Upper lobe of right lung (tissue), 1 donor: Measurements from ENCODE around the gene SND1. TPM values are rescaled to one million over a fixed set of nuclear protein-coding genes. Genes with fewer than 3 reads are reported as not detected.

Experiments used
- ATAC-seq: fragments of 200-7000 bp; cut with Tn5 transposase; one replicate; pipeline ENCODE4 v1.9.1; 2020; ENCODE audit warnings: mild to moderate bottlenecking, moderate library complexity
- DNase-seq: peaks from one replicate; pipeline ENCODE4 v3.0.0-alpha.2; 2020
- H3K27ac ChIP-seq: fragments of 200-600 bp; one replicate; pipeline ENCODE4 v1.8.0; 2022
- H3K27me3 ChIP-seq: fragments of 200-600 bp; one replicate; pipeline ENCODE4 v1.8.0; 2022; ENCODE audit warnings: mild to moderate bottlenecking
- H3K36me3 ChIP-seq: fragments of 200-600 bp; one replicate; pipeline ENCODE4 v1.8.0; 2022
- H3K4me1 ChIP-seq: fragments of 200-600 bp; one replicate; pipeline ENCODE4 v1.8.0; 2022
- H3K4me3 ChIP-seq: fragments of 200-600 bp; one replicate; pipeline ENCODE4 v1.8.0; 2022; ENCODE audit warnings: mild to moderate bottlenecking
- H3K9me3 ChIP-seq: fragments of 200-600 bp; one replicate; pipeline ENCODE4 v1.8.0; 2022
- CTCF ChIP-seq: fragments of 200-600 bp; IDR thresholded peaks from one replicate; pipeline ENCODE4 v1.8.0; 2022; ENCODE audit warnings: antibody characterized with exemption
- intact Hi-C: fragments of 100-400 bp; cut with DNase I; formaldehyde crosslinking; loops from one replicate; pipeline ENCODE4 v1.11.0; 2022
- total RNA-seq: library from RNA; stranded (reverse); fragmentation: NEBNext Ultra II Directional; extraction: Animal tissue kit (Norgen Biotek cat#: 25700); gene quantifications from one replicate; pipeline ENCODE4 v1.2.1, GENCODE V29; 2021
- donor health status: DM: no; HTN: yes; CAD: no; lungs with severe emphysema.

Gene SND1
- total RNA-seq, 1 donor from 2014 or later, result 150 TPM

GRCh38 chr7:127880454-127880853 is 228.5 kb downstream of the SND1 start:
- Histone ChIP-seq H3K27me3 (no peaks in the 10 kb centered on the region), H3K9me3 (no peaks in the 10 kb centered on the region), H3K4me3 (no peak overlapping the region), H3K4me1 (peaks cover 16% of the 10 kb centered on the region), H3K27ac (no peak overlapping the region), H3K36me3 (no peaks in the 10 kb centered on the region)
- ATAC-seq (no peak), DNase-seq (no peak)
- intact Hi-C loops, result no loop called here
- no peak for TF ChIP-seq CTCF

GRCh38 chr7:127881564-127881963 is 229.6 kb downstream of the SND1 start:
- TF ChIP-seq CTCF, result no peak
- ATAC-seq (no peak), DNase-seq (no peak)
- no peak overlapping the region for H3K27ac ChIP-seq
- H3K36me3 ChIP-seq, result no peaks in the 10 kb centered on the region
- no peaks in the 10 kb centered on the region for H3K27me3 ChIP-seq
- H3K4me1 ChIP-seq, result peaks cover 15% of the 10 kb centered on the region
- intact Hi-C loops, result no loop called here
- no peak overlapping the region for H3K4me3 ChIP-seq
- no peaks in the 10 kb centered on the region for H3K9me3 ChIP-seq

GRCh38 chr7:127882313-127882920 is 230.4 kb downstream of the SND1 start:
- TF ChIP-seq CTCF, result no peak
- no peak overlapping the region for H3K27ac ChIP-seq
- no peak overlapping the region for H3K4me3 ChIP-seq
- no peaks in the 10 kb centered on the region for H3K36me3 ChIP-seq
- H3K4me1 ChIP-seq, result peaks cover 14% of the 10 kb centered on the region
- ATAC-seq (no peak), DNase-seq (no peak)
- H3K27me3 ChIP-seq, result no peaks in the 10 kb centered on the region
- H3K9me3 ChIP-seq, result no peaks in the 10 kb centered on the region
- intact Hi-C loops, result no loop called here

GRCh38 chr7:127884066-127884559 is 232.1 kb downstream of the SND1 start:
- peak; percentile 20 for TF ChIP-seq CTCF
- Histone ChIP-seq H3K4me1 (peaks cover 11% of the 10 kb centered on the region), H3K27me3 (no peaks in the 10 kb centered on the region), H3K4me3 (no peak overlapping the region), H3K9me3 (no peaks in the 10 kb centered on the region), H3K36me3 (peaks cover 15% of the 10 kb centered on the region), H3K27ac (no peak overlapping the region)
- intact Hi-C loops, result no loop called here
- DNase-seq, result no peak
- ATAC-seq, result no peak

- Histone ChIP-seq H3K4me3 (no peak overlapping the region), H3K9me3 (no peaks in the 10 kb centered on the region), H3K27me3 (no peaks in the 10 kb centered on the region), H3K27ac (no peak overlapping the region), H3K36me3 (peaks cover 16% of the 10 kb centered on the region), H3K4me1 (peaks cover 11% of the 10 kb centered on the region)
- no peak for ATAC-seq
- TF ChIP-seq CTCF, result no peak
- intact Hi-C loops, result no loop called here
- DNase-seq, result no peak
Observed at GRCh38 chr7:127885222-127885772, 233.3 kb downstream of the SND1 start.
